A549 treated with AZD9567 at 1 μM for 4 hours (cell line): ENCODE data around the gene APLF. TPM values are rescaled to one million over a fixed set of nuclear protein-coding genes. Genes with fewer than 3 reads are reported as not detected.

Source experiments
- total RNA-seq: library from RNA; stranded (reverse); fragments of 200-300 nt; extraction: Qiagen RNA extraction; gene quantifications from 5 replicates; pipeline ENCODE4 v1.2.3, GENCODE V29; 2022; ENCODE audit not compliant: insufficient read depth

APLF gene, protein sequence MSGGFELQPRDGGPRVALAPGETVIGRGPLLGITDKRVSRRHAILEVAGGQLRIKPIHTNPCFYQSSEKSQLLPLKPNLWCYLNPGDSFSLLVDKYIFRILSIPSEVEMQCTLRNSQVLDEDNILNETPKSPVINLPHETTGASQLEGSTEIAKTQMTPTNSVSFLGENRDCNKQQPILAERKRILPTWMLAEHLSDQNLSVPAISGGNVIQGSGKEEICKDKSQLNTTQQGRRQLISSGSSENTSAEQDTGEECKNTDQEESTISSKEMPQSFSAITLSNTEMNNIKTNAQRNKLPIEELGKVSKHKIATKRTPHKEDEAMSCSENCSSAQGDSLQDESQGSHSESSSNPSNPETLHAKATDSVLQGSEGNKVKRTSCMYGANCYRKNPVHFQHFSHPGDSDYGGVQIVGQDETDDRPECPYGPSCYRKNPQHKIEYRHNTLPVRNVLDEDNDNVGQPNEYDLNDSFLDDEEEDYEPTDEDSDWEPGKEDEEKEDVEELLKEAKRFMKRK
- total RNA-seq = 0.63 to 0.85 TPM (median 0.73 TPM) in 4 of 5 replicates, not detected in the other

DNA sequence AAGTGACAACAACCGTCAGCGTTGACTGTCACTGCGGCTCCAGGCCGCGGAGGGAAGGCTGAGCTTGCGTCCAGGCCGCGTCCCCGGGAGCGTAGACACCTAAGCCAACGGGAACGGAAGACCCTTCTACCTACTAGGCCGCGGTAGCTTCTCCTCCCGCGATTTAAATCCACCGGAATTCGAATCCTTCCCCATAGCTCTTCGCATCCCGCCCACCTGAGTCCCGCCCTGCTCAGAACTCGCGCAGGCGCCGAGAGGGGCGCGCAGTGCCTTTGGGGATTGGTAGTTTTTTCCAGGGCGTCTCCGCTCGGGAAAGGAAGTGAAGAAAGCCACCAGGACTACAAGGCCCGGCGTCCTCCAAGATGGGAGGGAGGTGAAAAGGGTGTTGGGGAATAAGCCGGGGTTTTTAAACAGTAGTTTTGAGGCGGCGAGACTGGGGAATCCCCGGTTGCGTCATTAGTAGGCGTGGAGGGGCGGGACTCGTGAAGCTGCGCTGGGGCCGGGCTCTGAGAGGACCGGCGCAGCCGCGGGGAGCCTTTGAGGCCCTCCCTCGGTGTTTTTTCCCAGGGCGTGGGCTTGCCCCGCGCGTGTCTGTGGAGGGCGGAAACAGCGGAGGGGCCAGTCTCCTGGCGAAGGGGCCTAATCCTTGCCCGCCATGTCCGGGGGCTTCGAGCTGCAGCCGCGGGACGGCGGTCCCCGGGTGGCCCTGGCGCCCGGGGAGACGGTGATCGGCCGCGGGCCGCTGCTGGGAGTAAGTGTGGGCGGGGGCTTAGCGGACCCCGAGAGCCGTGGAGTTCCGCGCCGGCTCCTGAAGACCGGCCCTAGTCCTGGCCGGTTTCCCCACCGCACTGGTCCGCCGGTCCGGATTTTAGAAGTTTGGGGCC is at the start of gene APLF, which contains the start of gene FBXO48:
Gene APLF, plus strand, starts transcription at position 509 of the 884 bp plus-strand sequence. Its CDS starts 147 bp downstream, at position 656.
Gene FBXO48, minus strand, starts transcription at position 218 of the 884 bp plus-strand sequence. CDS start 2,149 bp downstream, outside the sequence.

Other genes with a start within 250 kb of the APLF start
- 51.2 to 93.8 TPM (median 55.5 TPM) in 5 replicates for gene PPP3R1, start 215.1 kb upstream of the APLF start, total RNA-seq
- 1.6 to 3.6 TPM (median 2.0 TPM) in 5 replicates for gene CNRIP1, start 147.6 kb upstream of the APLF start, total RNA-seq
- gene PLEK, start 102.3 kb upstream of the APLF start, total RNA-seq = not detected in 5 replicates
- 0.51 to 0.61 TPM (median 0.54 TPM) in 4 of 5 replicates, not detected in the other for gene FBXO48, start 291 bp upstream of the APLF start, total RNA-seq
- gene PROKR1, start 176.0 kb downstream of the APLF start, total RNA-seq = 0.01 TPM in 1 of 5 replicates, not detected in the others